HepG2 (cell line): ENCODE data around the gene SURF2. TPM values are rescaled to one million over a fixed set of nuclear protein-coding genes. Genes with fewer than 3 reads are reported as not detected.
A peak's percentile ranks its signal among the peaks of the same experiment; 100 is the strongest.

ENCODE experiments used
- ATAC-seq: fragments of 200-7000 bp; cut with Tn5 transposase; 3 replicates; pipeline ENCODE4 v1.9.1; 2020; ENCODE audit warnings: mild to moderate bottlenecking, moderate library complexity
- BruUV-seq: library from RNA; stranded (reverse); fragments of 400-500 nt; replicated peaks from 2 replicates; lab custom pipeline; 2021; lab: Mats Ljungman, UMichigan
- CTCF ChIA-PET: fragments of 300-600 bp; formaldehyde crosslinking; extraction: SDS; loops from one replicate; lab custom pipeline; 2021; ENCODE audit warnings: low total read pairs, inconsistent platforms, low intra/inter-chr PET ratio; lab: Yijun Ruan, JAX
- POLR2A ChIA-PET: fragments of 350-600 bp; sonication (Branson Sonifier 250); formaldehyde crosslinking; loops from one replicate; lab custom pipeline; 2020; ENCODE audit warnings: antibody characterized with exemption, inconsistent platforms; lab: Yijun Ruan, JAX
- DNase-seq: peaks from one replicate; pipeline ENCODE4 v3.0.0-alpha.2; 2015; ENCODE audit warnings: low spot score
- FAIRE-seq: peaks from 3 replicates; lab custom pipeline; 2011; peaks lifted over from hg19 to GRCh38; lab: Jason Lieb, UNC
- H2AFZ ChIP-seq: one replicate; pipeline ENCODE4 v1.6.1; 2011; ENCODE audit warnings: low read length, inconsistent platforms
- H3K27ac ChIP-seq: fragments of 300-600 bp; 3 replicates; pipeline ENCODE4 v1.8.0; 2011; ENCODE audit warnings: mixed run types, mild to moderate bottlenecking, mixed read lengths, low read length, inconsistent platforms; ENCODE audit not compliant: insufficient read depth; ENCODE audit errors: extremely low read length
- H3K27me3 ChIP-seq, 2 experiments: fragments of 200-600 bp in 1 of 2; 2 replicates in 1 of 2; 3 replicates in 1 of 2; pipeline versions ENCODE4 v1.6.0 to v1.8.0; 2011; ENCODE audit warnings: low read length in 2 of 2, mild to moderate bottlenecking in 2 of 2, moderate library complexity in 2 of 2, inconsistent platforms in 1 of 2; ENCODE audit not compliant: insufficient read depth in 2 of 2, control insufficient read depth in 1 of 2
- H3K36me3 ChIP-seq, 2 experiments: fragments of 200-600 bp in 1 of 2; replicated peaks in 1 of 2; 2 replicates in 1 of 2; 3 replicates in 1 of 2; pipeline versions ENCODE4 v1.5.1 to v1.8.0; 2011; ENCODE audit warnings: low read length in 2 of 2, inconsistent platforms in 1 of 2; ENCODE audit not compliant: insufficient read depth in 2 of 2, control insufficient read depth in 1 of 2
- H3K4me1 ChIP-seq: 2 replicates; pipeline ENCODE4 v1.5.1; 2012; ENCODE audit warnings: low read length, inconsistent platforms; ENCODE audit not compliant: insufficient read depth
- H3K4me2 ChIP-seq: 2 replicates; pipeline ENCODE4 v1.6.0; 2011; ENCODE audit warnings: low read depth, low read length, inconsistent platforms
- H3K4me3 ChIP-seq, 3 experiments: fragments of 200-600 bp in 1 of 3; sonication (generic), shearing (Covaris generic) in 1 of 3; replicated peaks in 1 of 3; 2 replicates each; pipeline ENCODE4 v1.5.1; 2011 to 2016; ENCODE audit warnings: low read length in 3 of 3, inconsistent platforms in 2 of 3, low read depth in 2 of 3, mild to moderate bottlenecking in 2 of 3, control low read depth in 1 of 3, mixed read lengths in 1 of 3; ENCODE audit not compliant: insufficient read depth in 1 of 3
- H3K79me2 ChIP-seq: one replicate; pipeline ENCODE4 v1.6.1; 2011; ENCODE audit warnings: low read length, inconsistent platforms; ENCODE audit not compliant: insufficient read depth
- H3K9ac ChIP-seq: 2 replicates; pipeline ENCODE4 v1.6.0; 2011; ENCODE audit warnings: mild to moderate bottlenecking, low read depth, low read length, inconsistent platforms; ENCODE audit not compliant: insufficient read depth
- H3K9me3 ChIP-seq: 2 replicates; pipeline ENCODE4 v1.5.1; 2012; ENCODE audit warnings: mild to moderate bottlenecking, low read length
- H4K20me1 ChIP-seq: 2 replicates; pipeline ENCODE4 v1.6.0; 2011; ENCODE audit warnings: inconsistent platforms, mild to moderate bottlenecking, low read length, moderate library complexity; ENCODE audit not compliant: insufficient read depth
- ATM ChIP-seq: fragments of 450-650 bp; IDR thresholded peaks from 2 replicates; pipeline ENCODE4 v1.7.1; 2017; ENCODE audit warnings: mild to moderate bottlenecking, borderline replicate concordance
- BRD4 ChIP-seq: sonication (generic); formaldehyde crosslinking; IDR thresholded peaks from 2 replicates; pipeline ENCODE4 v1.4.0; 2020; ENCODE audit warnings: missing genetic modification reagents
- CCDC6 ChIP-seq: sonication (generic); formaldehyde crosslinking; IDR thresholded peaks from 2 replicates; pipeline ENCODE4 v1.8.1; 2022; ENCODE audit warnings: mild to moderate bottlenecking, missing genetic modification reagents, moderate library complexity
- GABPB1 ChIP-seq: IDR thresholded peaks from 2 replicates; pipeline ENCODE4 v1.6.1; 2016; ENCODE audit warnings: mild to moderate bottlenecking, missing genetic modification reagents, moderate library complexity, missing compliant biosample characterization
- MED8 ChIP-seq: sonication (generic); formaldehyde crosslinking; IDR thresholded peaks from 2 replicates; pipeline ENCODE4 v1.8.1; 2023; ENCODE audit warnings: mild to moderate bottlenecking, missing genetic modification reagents; ENCODE audit not compliant: insufficient replicate concordance
- RBFOX2 ChIP-seq: fragments of 200-400 bp; formaldehyde crosslinking; IDR thresholded peaks from 2 replicates; pipeline ENCODE4 v1.6.1; 2017; ENCODE audit warnings: low read depth, mild to moderate bottlenecking, low read length
- THYN1 ChIP-seq: sonication (generic); formaldehyde crosslinking; IDR thresholded peaks from 2 replicates; pipeline ENCODE4 v1.8.1; 2023; ENCODE audit warnings: low read depth, mild to moderate bottlenecking, moderate library complexity, missing genetic modification reagents, borderline replicate concordance
- ZBTB26 ChIP-seq: IDR thresholded peaks from 2 replicates; pipeline ENCODE4 v1.6.1; 2016; ENCODE audit warnings: missing compliant biosample characterization, missing genetic modification reagents, borderline replicate concordance
- ZNF615 ChIP-seq: sonication (generic); formaldehyde crosslinking; IDR thresholded peaks from 2 replicates; pipeline ENCODE4 v1.5.0; 2020; ENCODE audit warnings: mild to moderate bottlenecking, missing genetic modification reagents, borderline replicate concordance
- WGBS: methylation state at CpG from one replicate; pipeline ENCODE4 v1.1.6; 2017; ENCODE audit warnings: low lambda C conversion rate; 5-methylcytosine and 5-hydroxymethylcytosine counted together
- in situ Hi-C: cut with HindIII; loops from 2 replicates; pipeline ENCODE4 v1.10.0; 2017; ENCODE audit warnings: low pct_unique_long_range_greater_than_20kb; ENCODE audit not compliant: extremely low pct_ligation_motif_present
- intact Hi-C: fragments of 100-400 bp; cut with micrococcal nuclease; formaldehyde crosslinking; loops from one replicate; pipeline ENCODE4 v1.10.0; 2022; ENCODE audit not compliant: unreplicated experiment
- polyA plus RNA-seq, 8 experiments: library from polyadenylated mRNA; depleted of rRNA in 3 of 8; stranded (reverse) in 7 of 8; unstranded in 1 of 8; fragments of >200 nt; fragmentation: Illumina TruSeq in 4 of 8; extraction: Trizol in 4 of 8; gene quantifications; 2 replicates each; pipeline versions ENCODE4 v1.2.1 to v1.2.3, GENCODE V29; 2011 to 2016; ENCODE audit warnings: low read depth in 4 of 8, missing spikeins in 1 of 8, mixed read lengths in 1 of 8; ENCODE audit not compliant: insufficient read depth in 1 of 8
- total RNA-seq, 5 experiments: library from RNA; depleted of rRNA; stranded (reverse); fragments of >200 nt; fragmentation: Illumina TruSeq; extraction: Trizol; gene quantifications; 2 replicates each; pipeline ENCODE4 v1.2.3, GENCODE V29; 2016; ENCODE audit warnings: low read depth in 1 of 5
- TF ChIP-seq, protein P1 (sequence below): sonication (generic); formaldehyde crosslinking; IDR thresholded peaks from 2 replicates; pipeline ENCODE4 v1.5.0; 2020; ENCODE audit warnings: mild to moderate bottlenecking, missing genetic modification reagents, moderate library complexity
- TF ChIP-seq, protein P2 (sequence below): sonication (generic); formaldehyde crosslinking; IDR thresholded peaks from 2 replicates; pipeline ENCODE4 v1.5.0; 2020; ENCODE audit warnings: mild to moderate bottlenecking, missing genetic modification reagents

Gene SURF2
- total and polyA plus RNA-seq, 2 of the 13 experiments (the other 11 are each of a cell fraction or from before 2014, with no cell fraction given), result 6.3 to 13.6 TPM

GRCh38 chr9:133341369-133342068, 14.8 kb upstream of the SURF2 start:
- BruUV-seq, result no TSS peak
- in situ Hi-C loops (no loop called here), intact Hi-C loops (no loop called here)
- Histone ChIP-seq H3K9ac (no peak overlapping the region), H4K20me1 (no peaks in the 10 kb centered on the region), H3K4me3 (no peak overlapping the region), H3K36me3 (peaks cover 8 to 58% of the 10 kb centered on the region in 2 experiments; a peak in 4 of 5 replicates), H3K79me2 (peaks cover 7% of the 10 kb centered on the region), H3K27me3 (no peaks in the 10 kb centered on the region), H3K9me3 (no peaks in the 10 kb centered on the region), H3K4me1 (peaks cover 14% of the 10 kb centered on the region), H3K4me2 (no peak overlapping the region), H2AFZ (no peak overlapping the region), H3K27ac (no peak overlapping the region)
- TF ChIP-seq RBFOX2, result peak; percentile 25; the same call in 1 of the 2 replicates
- no peak for TF ChIP-seq ZBTB26 (CRISPR knock-in tag)
- WGBS, result 96% methylated on average over 14 of the region's 15 CpGs
- DNase-seq (no peak), ATAC-seq (no peak), FAIRE-seq (no peak)
- POLR2A ChIA-PET, result no interaction called here
- CTCF ChIA-PET, result interaction anchor here (1.9 kb wide), 1 partner anchor 144 kb away, joined by 5 read pairs; no protein-coding TSS in a partner anchor

GRCh38 chr9:133342069-133342406, 14.3 kb upstream of the SURF2 start:
- Histone ChIP-seq H3K4me3 (no peak overlapping the region), H3K27ac (no peak overlapping the region), H3K79me2 (peaks cover 12% of the 10 kb centered on the region), H2AFZ (no peak overlapping the region), H3K4me2 (no peak overlapping the region), H4K20me1 (no peaks in the 10 kb centered on the region), H3K27me3 (no peaks in the 10 kb centered on the region), H3K9ac (no peak overlapping the region), H3K4me1 (peaks cover 11% of the 10 kb centered on the region), H3K36me3 (peaks cover 8 to 58% of the 10 kb centered on the region in 2 experiments; a peak in 4 of 5 replicates), H3K9me3 (no peaks in the 10 kb centered on the region)
- POLR2A ChIA-PET, result interaction anchor here (1.4 kb wide), 1 partner anchor 14 kb away, joined by 5 read pairs; the partner anchor contains the start of genes SURF1 and SURF2
- BruUV-seq, result no TSS peak
- FAIRE-seq (no peak), ATAC-seq (peak; percentile 63), DNase-seq (no peak)
- in situ Hi-C loops, result no loop called here
- intact Hi-C loops, result no loop called here
- 93% methylated on average over 7 of the region's 12 CpGs for WGBS
- CTCF ChIA-PET, result interaction anchor here (1.9 kb wide), 1 partner anchor 144 kb away, joined by 5 read pairs; no protein-coding TSS in a partner anchor
- no peak for TF ChIP-seq ZNF615 (CRISPR knock-in tag)
- no peak for TF ChIP-seq ATM
- TF ChIP-seq, protein P1, sequence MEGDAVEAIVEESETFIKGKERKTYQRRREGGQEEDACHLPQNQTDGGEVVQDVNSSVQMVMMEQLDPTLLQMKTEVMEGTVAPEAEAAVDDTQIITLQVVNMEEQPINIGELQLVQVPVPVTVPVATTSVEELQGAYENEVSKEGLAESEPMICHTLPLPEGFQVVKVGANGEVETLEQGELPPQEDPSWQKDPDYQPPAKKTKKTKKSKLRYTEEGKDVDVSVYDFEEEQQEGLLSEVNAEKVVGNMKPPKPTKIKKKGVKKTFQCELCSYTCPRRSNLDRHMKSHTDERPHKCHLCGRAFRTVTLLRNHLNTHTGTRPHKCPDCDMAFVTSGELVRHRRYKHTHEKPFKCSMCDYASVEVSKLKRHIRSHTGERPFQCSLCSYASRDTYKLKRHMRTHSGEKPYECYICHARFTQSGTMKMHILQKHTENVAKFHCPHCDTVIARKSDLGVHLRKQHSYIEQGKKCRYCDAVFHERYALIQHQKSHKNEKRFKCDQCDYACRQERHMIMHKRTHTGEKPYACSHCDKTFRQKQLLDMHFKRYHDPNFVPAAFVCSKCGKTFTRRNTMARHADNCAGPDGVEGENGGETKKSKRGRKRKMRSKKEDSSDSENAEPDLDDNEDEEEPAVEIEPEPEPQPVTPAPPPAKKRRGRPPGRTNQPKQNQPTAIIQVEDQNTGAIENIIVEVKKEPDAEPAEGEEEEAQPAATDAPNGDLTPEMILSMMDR (CRISPR knock-in tag), result peak; percentile 42
- no peak for TF ChIP-seq GABPB1 (CRISPR knock-in tag)
- no peak for TF ChIP-seq THYN1 (CRISPR knock-in tag)
- TF ChIP-seq, protein P2, sequence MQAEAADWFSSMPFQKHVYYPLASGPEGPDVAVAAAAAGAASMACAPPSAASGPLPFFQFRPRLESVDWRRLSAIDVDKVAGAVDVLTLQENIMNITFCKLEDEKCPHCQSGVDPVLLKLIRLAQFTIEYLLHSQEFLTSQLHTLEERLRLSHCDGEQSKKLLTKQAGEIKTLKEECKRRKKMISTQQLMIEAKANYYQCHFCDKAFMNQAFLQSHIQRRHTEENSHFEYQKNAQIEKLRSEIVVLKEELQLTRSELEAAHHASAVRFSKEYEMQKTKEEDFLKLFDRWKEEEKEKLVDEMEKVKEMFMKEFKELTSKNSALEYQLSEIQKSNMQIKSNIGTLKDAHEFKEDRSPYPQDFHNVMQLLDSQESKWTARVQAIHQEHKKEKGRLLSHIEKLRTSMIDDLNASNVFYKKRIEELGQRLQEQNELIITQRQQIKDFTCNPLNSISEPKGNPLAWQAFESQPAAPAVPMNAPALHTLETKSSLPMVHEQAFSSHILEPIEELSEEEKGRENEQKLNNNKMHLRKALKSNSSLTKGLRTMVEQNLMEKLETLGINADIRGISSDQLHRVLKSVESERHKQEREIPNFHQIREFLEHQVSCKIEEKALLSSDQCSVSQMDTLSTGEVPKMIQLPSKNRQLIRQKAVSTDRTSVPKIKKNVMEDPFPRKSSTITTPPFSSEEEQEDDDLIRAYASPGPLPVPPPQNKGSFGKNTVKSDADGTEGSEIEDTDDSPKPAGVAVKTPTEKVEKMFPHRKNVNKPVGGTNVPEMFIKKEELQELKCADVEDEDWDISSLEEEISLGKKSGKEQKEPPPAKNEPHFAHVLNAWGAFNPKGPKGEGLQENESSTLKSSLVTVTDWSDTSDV (CRISPR knock-in tag), result no peak
- TF ChIP-seq MED8, result no peak
- no peak for TF ChIP-seq CCDC6 (CRISPR knock-in tag)
- 0 out of 2 replicates have a peak, but pooled peaks have one; percentile 29 for TF ChIP-seq BRD4 (CRISPR knock-in tag)
